Gastrocnemius medialis (tissue), 4 donors: ENCODE measurements around the gene RHOJ. TPM values are rescaled to one million over a fixed set of nuclear protein-coding genes. Genes with fewer than 3 reads are reported as not detected.

Experiments
- ATAC-seq, 2 donors: fragments of 150-250 bp; one replicate each; pipeline ENCODE4 v1.9.1; 2016
- DNase-seq, 2 donors: peaks; one replicate each; pipeline ENCODE4 v3.0.0-alpha.2; 2019
- H3K27ac ChIP-seq, 4 donors: fragments of 200-600 bp; sonication (generic); 1 replicate in 1 of 4; 2 replicates in 3 of 4; pipeline ENCODE4 v1.5.1; 2016 to 2018; ENCODE audit warnings: mild to moderate bottlenecking in 2 of 4, moderate library complexity in 1 of 4
- H3K27me3 ChIP-seq, 3 donors: fragments of 200-600 bp; sonication (generic) in 2 of 3; 1 replicate in 1 of 3; 2 replicates in 2 of 3; pipeline versions ENCODE4 v1.5.1 to v1.6.0; 2016 to 2019; ENCODE audit warnings: mild to moderate bottlenecking in 1 of 3, moderate library complexity in 1 of 3
- H3K36me3 ChIP-seq, 2 donors: fragments of 200-600 bp; sonication (generic) in 1 of 2; one replicate each; pipeline ENCODE4 v1.5.1; 2017 to 2018
- H3K4me1 ChIP-seq, 2 donors: fragments of 200-600 bp; sonication (generic) in 1 of 2; one replicate each; pipeline ENCODE4 v1.5.1; 2016 to 2017; ENCODE audit warnings: mild to moderate bottlenecking in 2 of 2
- H3K4me3 ChIP-seq, 4 donors: fragments of 200-600 bp; sonication (generic) in 3 of 4; 1 replicate in 1 of 4; 2 replicates in 3 of 4; pipeline ENCODE4 v1.5.1; 2016 to 2019; ENCODE audit warnings: mild to moderate bottlenecking in 2 of 4
- H3K9me3 ChIP-seq, 3 donors: fragments of 200-600 bp; sonication (generic) in 2 of 3; 1 replicate in 1 of 3; 2 replicates in 2 of 3; pipeline ENCODE4 v1.5.1; 2016 to 2019
- CTCF ChIP-seq, 5 experiments: fragments of 450-650 bp in 3 of 5; fragments of 200-600 bp in 2 of 5; sonication (generic) in 2 of 5; IDR thresholded peaks in 4 of 5; conservative IDR thresholded peaks in 1 of 5; 1 replicate in 4 of 5; 2 replicates in 1 of 5; pipeline ENCODE4 v1.5.1; 2016 to 2019; ENCODE audit warnings: antibody characterized with exemption in 5 of 5, mild to moderate bottlenecking in 3 of 5, moderate library complexity in 3 of 5
- POLR2A ChIP-seq, 2 donors: fragments of 450-650 bp; IDR thresholded peaks; one replicate each; pipeline ENCODE4 v1.6.1; 2017; ENCODE audit warnings: antibody characterized with exemption in 2 of 2, mild to moderate bottlenecking in 2 of 2, moderate library complexity in 2 of 2
- in situ Hi-C, 4 donors: fragments of 200-750 bp; cut with MboI; loops; one replicate each; pipeline versions ENCODE4 v1.15.0 to v1.8.0; 2017; ENCODE audit warnings: low sequenced_read_pairs in 4 of 4
- intact Hi-C: fragments of 100-400 bp; cut with DNase I; formaldehyde crosslinking; loops from one replicate; pipeline ENCODE4 v1.15.1; 2023; ENCODE audit warnings: low total_unique reads
- total RNA-seq, 4 donors: library from RNA; depleted of rRNA; stranded (reverse); fragments of >200 nt; gene quantifications; one replicate each; pipeline versions ENCODE4 v1.1.0 to v1.2.3, GENCODE V29; 2016

RHOJ gene
- total RNA-seq, 4 donors from 2014 or later = 2.8 to 4.9 (median 3.8) TPM

GRCh38 chr14:63241096-63241495, 36.9 kb downstream of the RHOJ start:
- no peak for TF ChIP-seq CTCF (IDR thresholded peaks at IDR 0.05 in 4 of 5, conservative IDR thresholded peaks at IDR 0.05 in 1 of 5)
- no peak for TF ChIP-seq POLR2A (IDR thresholded peaks at IDR 0.05)
- no peak overlapping the region for H3K4me3 ChIP-seq
- DNase-seq = no peak
- H3K4me1 ChIP-seq = peaks cover 0 to 8% of the 10 kb centered on the region in 2 donors
- in situ Hi-C loops = no loop called here
- intact Hi-C loops = no loop called here
- H3K36me3 ChIP-seq = no peaks in the 10 kb centered on the region
- no peak overlapping the region for H3K27ac ChIP-seq
- no peaks in the 10 kb centered on the region for H3K9me3 ChIP-seq
- no peak for ATAC-seq
- H3K27me3 ChIP-seq = no peaks in the 10 kb centered on the region

GRCh38 chr14:63243646-63244045, 39.4 kb downstream of the RHOJ start:
- no peak overlapping the region for H3K4me3 ChIP-seq
- no peak for DNase-seq
- ATAC-seq = no peak
- intact Hi-C loops = no loop called here
- no peak overlapping the region for H3K27ac ChIP-seq
- peaks cover 0 to 8% of the 10 kb centered on the region in 2 donors for H3K4me1 ChIP-seq
- H3K27me3 ChIP-seq = no peaks in the 10 kb centered on the region
- no peaks in the 10 kb centered on the region for H3K9me3 ChIP-seq
- no peaks in the 10 kb centered on the region for H3K36me3 ChIP-seq
- TF ChIP-seq POLR2A (IDR thresholded peaks at IDR 0.05) = no peak
- TF ChIP-seq CTCF (IDR thresholded peaks at IDR 0.05 in 4 of 5, conservative IDR thresholded peaks at IDR 0.05 in 1 of 5) = no peak
- in situ Hi-C loops = no loop called here

- Histone ChIP-seq H3K27me3 (no peaks in the 10 kb centered on the region), H3K4me3 (no peak overlapping the region), H3K27ac (no peak overlapping the region), H3K4me1 (peaks cover 0 to 5% of the 10 kb centered on the region in 2 donors), H3K9me3 (no peaks in the 10 kb centered on the region), H3K36me3 (no peaks in the 10 kb centered on the region)
- intact Hi-C loops (no loop called here), in situ Hi-C loops (no loop called here)
- TF ChIP-seq CTCF (IDR thresholded peaks at IDR 0.05 in 4 of 5, conservative IDR thresholded peaks at IDR 0.05 in 1 of 5) = no peak
- TF ChIP-seq POLR2A (IDR thresholded peaks at IDR 0.05) = no peak
- ATAC-seq (no peak), DNase-seq (no peak)
Measured at GRCh38 chr14:63245893-63246292, 41.6 kb downstream of the RHOJ start.

GRCh38 chr14:63248211-63248610, 44.0 kb downstream of the RHOJ start:
- TF ChIP-seq CTCF (IDR thresholded peaks at IDR 0.05 in 4 of 5, conservative IDR thresholded peaks at IDR 0.05 in 1 of 5) = no peak
- no peak for TF ChIP-seq POLR2A (IDR thresholded peaks at IDR 0.05)
- ATAC-seq (peak in 1 of 2 donors; percentile 55), DNase-seq (no peak)
- Histone ChIP-seq H3K27me3 (no peaks in the 10 kb centered on the region), H3K9me3 (no peaks in the 10 kb centered on the region), H3K4me1 (no peaks in the 10 kb centered on the region), H3K36me3 (no peaks in the 10 kb centered on the region), H3K27ac (peak overlapping the region in 2 of 4 donors; percentile 25 to 26), H3K4me3 (no peak overlapping the region)
- intact Hi-C loops (no loop called here), in situ Hi-C loops (no loop called here)

GRCh38 chr14:63249092-63249491, 44.8 kb downstream of the RHOJ start:
- Histone ChIP-seq H3K4me3 (no peak overlapping the region), H3K9me3 (no peaks in the 10 kb centered on the region), H3K4me1 (no peaks in the 10 kb centered on the region), H3K27ac (peak overlapping the region in 2 of 4 donors; percentile 20 to 26), H3K27me3 (no peaks in the 10 kb centered on the region), H3K36me3 (no peaks in the 10 kb centered on the region)
- ATAC-seq = peak in 1 of 2 donors; percentile 33
- no peak for DNase-seq
- TF ChIP-seq CTCF (IDR thresholded peaks at IDR 0.05 in 4 of 5, conservative IDR thresholded peaks at IDR 0.05 in 1 of 5) (no peak), POLR2A (IDR thresholded peaks at IDR 0.05) (no peak)
- intact Hi-C loops (no loop called here), in situ Hi-C loops (no loop called here)
